ENCODE measurements around the gene ACOX3. TPM values are rescaled to one million over a fixed set of nuclear protein-coding genes. Genes with fewer than 3 reads are reported as not detected.

Gene ACOX3
- total and polyA plus RNA-seq, 2 donors (not counting 1 experiment from before 2014, with no cell fraction given): 6.8 to 23.8 TPM

GRCh38 chr4:8410066-8410625, 30.4 kb downstream of the ACOX3 start:
- no peak for TF ChIP-seq EZH2 (IDR thresholded peaks at IDR 0.05; ENCODE audit: low read length, missing control alignments)
- no peak for TF ChIP-seq CTCF (conservative IDR thresholded peaks at IDR 0.05 in 1 of 2, IDR thresholded peaks at IDR 0.05 in 1 of 2; ENCODE audit: low read depth in 1 of 2, low read length in 2 of 2)
- H4K20me1 ChIP-seq (ENCODE audit: control insufficient read depth, extremely low read depth, insufficient read depth, low read length): no peaks in the 10 kb centered on the region
- H3K27me3 ChIP-seq (ENCODE audit: control insufficient read depth, insufficient read depth, low read length): no peaks in the 10 kb centered on the region
- no peak overlapping the region for H3K4me2 ChIP-seq (ENCODE audit: extremely low read depth, insufficient read depth, low read length)
- no peaks in the 10 kb centered on the region for H3K79me2 ChIP-seq (ENCODE audit: control insufficient read depth, insufficient read depth, low read length)
- no peaks in the 10 kb centered on the region for H3K4me1 ChIP-seq (ENCODE audit: control insufficient read depth, extremely low read depth, insufficient read depth, low read length)
- no peak overlapping the region for H3K4me3 ChIP-seq (replicated peaks in 1 of 4; ENCODE audit: control extremely low read depth in 1 of 4, insufficient read depth in 1 of 4, low read depth in 3 of 4, low read length in 4 of 4)
- no peak overlapping the region for H3K9ac ChIP-seq (ENCODE audit: insufficient read depth, low read length)
- no peak overlapping the region for H3K27ac ChIP-seq (ENCODE audit: insufficient read depth, low read length)
- no peaks in the 10 kb centered on the region for H3K9me3 ChIP-seq (ENCODE audit: control insufficient read depth, insufficient read depth, low read depth, low read length)
- no peak overlapping the region for H2AFZ ChIP-seq (ENCODE audit: low read length)
- H3K36me3 ChIP-seq (ENCODE audit: control insufficient read depth, insufficient read depth, low read length): peaks cover 7% of the 10 kb centered on the region
- no peak for DNase-seq (ENCODE audit: low read depth in 2 of 2)

DNA sequence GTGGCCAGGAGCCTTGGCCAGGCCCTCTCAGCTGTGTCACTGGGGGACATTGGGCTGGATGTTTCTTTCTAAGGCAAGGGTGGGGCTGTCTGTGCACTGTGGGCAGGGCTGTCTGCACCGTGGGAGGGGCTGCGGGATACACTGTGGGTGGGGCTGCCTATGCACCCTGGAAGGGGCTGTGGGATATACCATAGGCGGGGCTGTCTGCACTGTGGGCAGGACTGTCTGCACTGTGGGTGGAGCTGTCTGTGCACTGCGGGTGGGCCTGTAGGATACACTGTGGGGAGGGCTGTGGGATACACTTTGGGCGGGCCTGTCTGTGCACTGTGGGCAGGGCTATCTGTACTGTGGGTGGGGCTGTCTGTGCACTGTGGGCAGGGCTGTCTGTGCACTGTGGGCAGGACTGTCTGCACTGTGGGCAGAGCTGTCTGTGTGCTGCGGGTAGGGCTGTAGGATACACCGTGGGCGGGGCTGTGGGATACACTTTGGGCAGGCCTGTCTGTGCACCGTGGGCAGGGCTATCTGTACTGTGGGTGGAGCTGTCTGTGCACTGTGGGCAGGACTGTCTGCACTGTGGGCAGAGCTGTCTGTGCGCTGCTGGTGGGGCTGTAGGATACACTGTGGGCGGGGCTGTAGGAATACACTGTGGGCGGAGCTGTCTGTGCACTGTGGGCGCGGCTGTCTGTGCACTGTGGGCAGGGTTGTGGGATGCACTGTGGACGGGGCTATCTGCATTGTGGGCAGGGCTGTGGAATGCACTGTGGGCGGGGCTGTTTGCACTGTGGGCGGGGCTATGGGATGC, 31.1 kb downstream of the ACOX3 start:
- Histone ChIP-seq H3K4me3 (replicated peaks in 1 of 4; ENCODE audit: control extremely low read depth in 1 of 4, insufficient read depth in 1 of 4, low read depth in 3 of 4, low read length in 4 of 4) (no peak overlapping the region), H4K20me1 (ENCODE audit: control insufficient read depth, extremely low read depth, insufficient read depth, low read length) (no peaks in the 10 kb centered on the region), H3K27me3 (ENCODE audit: control insufficient read depth, insufficient read depth, low read length) (no peaks in the 10 kb centered on the region), H3K4me1 (ENCODE audit: control insufficient read depth, extremely low read depth, insufficient read depth, low read length) (no peaks in the 10 kb centered on the region), H3K9ac (ENCODE audit: insufficient read depth, low read length) (no peak overlapping the region), H3K27ac (ENCODE audit: insufficient read depth, low read length) (no peak overlapping the region), H2AFZ (ENCODE audit: low read length) (no peak overlapping the region), H3K9me3 (ENCODE audit: control insufficient read depth, insufficient read depth, low read depth, low read length) (no peaks in the 10 kb centered on the region), H3K36me3 (ENCODE audit: control insufficient read depth, insufficient read depth, low read length) (peaks cover 4% of the 10 kb centered on the region), H3K4me2 (ENCODE audit: extremely low read depth, insufficient read depth, low read length) (no peak overlapping the region), H3K79me2 (ENCODE audit: control insufficient read depth, insufficient read depth, low read length) (no peaks in the 10 kb centered on the region)
- peak in 1 of 2 donors; percentile 56 for DNase-seq (ENCODE audit: low read depth in 2 of 2)
- TF ChIP-seq CTCF (conservative IDR thresholded peaks at IDR 0.05 in 1 of 2, IDR thresholded peaks at IDR 0.05 in 1 of 2; ENCODE audit: low read depth in 1 of 2, low read length in 2 of 2) (no peak), EZH2 (IDR thresholded peaks at IDR 0.05; ENCODE audit: low read length, missing control alignments) (no peak)

GRCh38 chr4:8407756-8408155, 32.8 kb downstream of the ACOX3 start:
- Histone ChIP-seq H3K4me3 (replicated peaks in 1 of 4; ENCODE audit: control extremely low read depth in 1 of 4, insufficient read depth in 1 of 4, low read depth in 3 of 4, low read length in 4 of 4) (no peak overlapping the region), H3K27ac (ENCODE audit: insufficient read depth, low read length) (no peak overlapping the region), H2AFZ (ENCODE audit: low read length) (no peak overlapping the region), H3K27me3 (ENCODE audit: control insufficient read depth, insufficient read depth, low read length) (no peaks in the 10 kb centered on the region), H3K9me3 (ENCODE audit: control insufficient read depth, insufficient read depth, low read depth, low read length) (no peaks in the 10 kb centered on the region), H3K9ac (ENCODE audit: insufficient read depth, low read length) (no peak overlapping the region), H3K4me1 (ENCODE audit: control insufficient read depth, extremely low read depth, insufficient read depth, low read length) (no peaks in the 10 kb centered on the region), H3K4me2 (ENCODE audit: extremely low read depth, insufficient read depth, low read length) (no peak overlapping the region), H3K36me3 (ENCODE audit: control insufficient read depth, insufficient read depth, low read length) (peaks cover 4% of the 10 kb centered on the region), H3K79me2 (ENCODE audit: control insufficient read depth, insufficient read depth, low read length) (no peaks in the 10 kb centered on the region), H4K20me1 (ENCODE audit: control insufficient read depth, extremely low read depth, insufficient read depth, low read length) (no peaks in the 10 kb centered on the region)
- DNase-seq (ENCODE audit: low read depth in 2 of 2): no peak
- no peak for TF ChIP-seq CTCF (conservative IDR thresholded peaks at IDR 0.05 in 1 of 2, IDR thresholded peaks at IDR 0.05 in 1 of 2; ENCODE audit: low read depth in 1 of 2, low read length in 2 of 2)
- no peak for TF ChIP-seq EZH2 (IDR thresholded peaks at IDR 0.05; ENCODE audit: low read length, missing control alignments)

Measured in fibroblast of lung (primary cell).